Measurements from ENCODE around the gene IQGAP1. TPM values are rescaled to one million over a fixed set of nuclear protein-coding genes. Genes with fewer than 3 reads are reported as not detected.

Gene IQGAP1
- total and polyA plus RNA-seq, 2 of the 13 experiments (the other 11 are each of a cell fraction or from before 2014, with no cell fraction given), result 29.5 to 37.9 TPM

- TF ChIP-seq ATF4 (CRISPR knock-in tag; IDR thresholded peaks at IDR 0.05) (no peak), ZNF775 (CRISPR knock-in tag; IDR thresholded peaks at IDR 0.05; ENCODE audit: borderline replicate concordance) (no peak), ARID2 (CRISPR knock-in tag; IDR thresholded peaks at IDR 0.05; ENCODE audit: borderline replicate concordance) (no peak), ZNF205 (CRISPR knock-in tag; IDR thresholded peaks at IDR 0.05) (no peak; the same call in 1 of the 2 replicates), DR1 (CRISPR knock-in tag; IDR thresholded peaks at IDR 0.05) (no peak), NPAS2 (CRISPR knock-in tag; IDR thresholded peaks at IDR 0.05; ENCODE audit: borderline replicate concordance) (no peak), PAWR (CRISPR knock-in tag; IDR thresholded peaks at IDR 0.05; ENCODE audit: borderline replicate concordance) (no peak), MEIS2 (CRISPR knock-in tag; IDR thresholded peaks at IDR 0.05) (peak; percentile 97), ZMYM3 (CRISPR knock-in tag; IDR thresholded peaks at IDR 0.05) (peak; percentile 78), ZNF44 (CRISPR knock-in tag; IDR thresholded peaks at IDR 0.05) (no peak), ZNF317 (CRISPR knock-in tag; IDR thresholded peaks at IDR 0.05) (no peak), ZNF431 (CRISPR knock-in tag; IDR thresholded peaks at IDR 0.05; ENCODE audit: borderline replicate concordance, low read depth) (peak; percentile 52; the same call in 1 of the 2 replicates), ZBTB1 (CRISPR knock-in tag; IDR thresholded peaks at IDR 0.05; ENCODE audit: borderline replicate concordance) (no peak), ZNF160 (CRISPR knock-in tag; IDR thresholded peaks at IDR 0.05) (peak; percentile 47; the same call in 1 of the 2 replicates), RARA (CRISPR knock-in tag; IDR thresholded peaks at IDR 0.05) (peak; percentile 92), ZGPAT (CRISPR knock-in tag; IDR thresholded peaks at IDR 0.05) (peak; percentile 95), CREB1 (IDR thresholded peaks at IDR 0.05) (peak; percentile 45; the same call in 1 of the 2 replicates), CREB1 (CRISPR knock-in tag; IDR thresholded peaks at IDR 0.05) (peak; percentile 82), ZNF337 (CRISPR knock-in tag; IDR thresholded peaks at IDR 0.05; ENCODE audit: borderline replicate concordance, low read depth) (no peak), NFATC3 (CRISPR knock-in tag; IDR thresholded peaks at IDR 0.05) (no peak), NFIC (IDR thresholded peaks at IDR 0.05; ENCODE audit: low read length) (peak; percentile 89), ERF (CRISPR knock-in tag; IDR thresholded peaks at IDR 0.05) (peak; percentile 92), GABPB1 (CRISPR knock-in tag; IDR thresholded peaks at IDR 0.05) (no peak), POGK (CRISPR knock-in tag; conservative IDR thresholded peaks at IDR 0.05) (peak; percentile 45; the same call in 1 of the 2 replicates), ZNF296 (CRISPR knock-in tag; conservative IDR thresholded peaks at IDR 0.05) (no peak), ZNF746 (CRISPR knock-in tag; IDR thresholded peaks at IDR 0.05) (peak; percentile 37; the same call in 1 of the 2 replicates), ZNF180 (CRISPR knock-in tag; IDR thresholded peaks at IDR 0.05; ENCODE audit: borderline replicate concordance, low read depth) (no peak)
- TF ChIP-seq, protein P1, sequence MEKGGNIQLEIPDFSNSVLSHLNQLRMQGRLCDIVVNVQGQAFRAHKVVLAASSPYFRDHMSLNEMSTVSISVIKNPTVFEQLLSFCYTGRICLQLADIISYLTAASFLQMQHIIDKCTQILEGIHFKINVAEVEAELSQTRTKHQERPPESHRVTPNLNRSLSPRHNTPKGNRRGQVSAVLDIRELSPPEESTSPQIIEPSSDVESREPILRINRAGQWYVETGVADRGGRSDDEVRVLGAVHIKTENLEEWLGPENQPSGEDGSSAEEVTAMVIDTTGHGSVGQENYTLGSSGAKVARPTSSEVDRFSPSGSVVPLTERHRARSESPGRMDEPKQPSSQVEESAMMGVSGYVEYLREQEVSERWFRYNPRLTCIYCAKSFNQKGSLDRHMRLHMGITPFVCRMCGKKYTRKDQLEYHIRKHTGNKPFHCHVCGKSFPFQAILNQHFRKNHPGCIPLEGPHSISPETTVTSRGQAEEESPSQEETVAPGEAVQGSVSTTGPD (CRISPR knock-in tag; IDR thresholded peaks at IDR 0.05), result 0 out of 2 replicates have a peak, but pooled peaks have one; percentile 20
These were observed 101.9 kb downstream of the IQGAP1 start (continued) for GRCh38 chr15:90489944-90490343.

Measured in HepG2 (cell line).